Nephron (organoid): ENCODE results near the gene RHCG.

Source experiments
- H3K27ac Mint-ChIP-seq, 3 experiments: 2 replicates each; pipeline ENCODE4 v1.8.0; 2020; ENCODE audit warnings: mixed read lengths in 3 of 3, mild to moderate bottlenecking in 2 of 3, moderate library complexity in 1 of 3
- H3K27me3 Mint-ChIP-seq: 2 replicates; pipeline ENCODE4 v1.8.0; 2021; ENCODE audit warnings: low read depth, mild to moderate bottlenecking, moderate library complexity, mixed read lengths
- H3K36me3 Mint-ChIP-seq: 2 replicates; pipeline ENCODE4 v1.8.0; 2020; ENCODE audit warnings: low read depth, mixed read lengths
- H3K4me1 Mint-ChIP-seq: 2 replicates; pipeline ENCODE4 v1.8.0; 2020; ENCODE audit warnings: mixed read lengths
- H3K4me3 Mint-ChIP-seq, 3 experiments: 2 replicates each; pipeline ENCODE4 v1.8.0; 2020; ENCODE audit warnings: mild to moderate bottlenecking in 3 of 3, mixed read lengths in 3 of 3, moderate library complexity in 2 of 3
- H3K9me3 Mint-ChIP-seq: 2 replicates; pipeline ENCODE4 v1.8.0; 2020; ENCODE audit warnings: mixed read lengths
- CTCF ChIP-seq, 3 experiments: fragments of 200-600 bp; sonication (generic); IDR thresholded peaks; one replicate each; pipeline ENCODE4 v1.5.0; 2021; ENCODE audit warnings: antibody characterized with exemption in 3 of 3; ENCODE audit not compliant: unreplicated experiment in 3 of 3

Gene RHCG

GRCh38 chr15:89496155-89497098 is at the start of gene RHCG:
TSS of gene RHCG (minus strand) at chr15:89496583. CDS start at chr15:89496544, 39 bp downstream.
- TF ChIP-seq CTCF (IDR thresholded peaks at IDR 0.05; ENCODE audit: unreplicated experiment in 3 of 3), result peak; percentile 36 to 57 (median 53)
- no peaks in the 10 kb centered on the region for H3K4me1 Mint-ChIP-seq
- no peaks in the 10 kb centered on the region for H3K36me3 Mint-ChIP-seq
- H3K9me3 Mint-ChIP-seq, result no peaks in the 10 kb centered on the region
- H3K4me3 Mint-ChIP-seq, result peak within 1 kb of the TSS; percentile 69 to 72 (median 69)
- H3K27ac Mint-ChIP-seq, result no peak within 1 kb of the TSS
- H3K27me3 Mint-ChIP-seq, result peaks cover 90% of the 10 kb centered on the region

- H3K36me3 Mint-ChIP-seq, result no peaks in the 10 kb centered on the region
- peaks cover 16% of the 10 kb centered on the region for H3K27me3 Mint-ChIP-seq
- no peaks in the 10 kb centered on the region for H3K4me1 Mint-ChIP-seq
- no peak overlapping the region for H3K27ac Mint-ChIP-seq
- H3K9me3 Mint-ChIP-seq, result peaks cover 2% of the 10 kb centered on the region
- no peak overlapping the region for H3K4me3 Mint-ChIP-seq
- no peak for TF ChIP-seq CTCF (IDR thresholded peaks at IDR 0.05; ENCODE audit: unreplicated experiment in 3 of 3)
These were observed 47.0 kb upstream of the RHCG start for GRCh38 chr15:89543389-89543788.

- H3K27me3 Mint-ChIP-seq, result peaks cover 16% of the 10 kb centered on the region
- H3K9me3 Mint-ChIP-seq, result peaks cover 7% of the 10 kb centered on the region
- no peak overlapping the region for H3K4me3 Mint-ChIP-seq
- H3K4me1 Mint-ChIP-seq, result no peaks in the 10 kb centered on the region
- no peaks in the 10 kb centered on the region for H3K36me3 Mint-ChIP-seq
- no peak for TF ChIP-seq CTCF (IDR thresholded peaks at IDR 0.05; ENCODE audit: unreplicated experiment in 3 of 3)
- no peak overlapping the region for H3K27ac Mint-ChIP-seq
These were observed 46.0 kb upstream of the RHCG start for GRCh38 chr15:89542369-89542768.

GRCh38 chr15:89539027-89539426 is 42.6 kb upstream of the RHCG start:
- no peak overlapping the region for H3K27ac Mint-ChIP-seq
- no peaks in the 10 kb centered on the region for H3K4me1 Mint-ChIP-seq
- no peaks in the 10 kb centered on the region for H3K36me3 Mint-ChIP-seq
- H3K4me3 Mint-ChIP-seq, result no peak overlapping the region
- TF ChIP-seq CTCF (IDR thresholded peaks at IDR 0.05; ENCODE audit: unreplicated experiment in 3 of 3), result no peak
- peaks cover 16% of the 10 kb centered on the region for H3K9me3 Mint-ChIP-seq
- peaks cover 4% of the 10 kb centered on the region for H3K27me3 Mint-ChIP-seq

GRCh38 chr15:89533861-89534544 is 37.6 kb upstream of the RHCG start:
- peaks cover 12% of the 10 kb centered on the region for H3K27me3 Mint-ChIP-seq
- no peak overlapping the region for H3K4me3 Mint-ChIP-seq
- no peaks in the 10 kb centered on the region for H3K36me3 Mint-ChIP-seq
- H3K9me3 Mint-ChIP-seq, result peaks cover 17% of the 10 kb centered on the region
- no peak for TF ChIP-seq CTCF (IDR thresholded peaks at IDR 0.05; ENCODE audit: unreplicated experiment in 3 of 3)
- no peaks in the 10 kb centered on the region for H3K4me1 Mint-ChIP-seq
- H3K27ac Mint-ChIP-seq, result no peak overlapping the region
